HEK293 (cell line): ENCODE results near the gene EIF1.

Source experiments
- GLI4 ChIP-seq: fragments of 450-650 bp; formaldehyde crosslinking; IDR thresholded peaks from 2 replicates; pipeline ENCODE4 v1.5.1; 2016; ENCODE audit warnings: missing biosample characterization, missing genetic modification characterization
- GLIS1 ChIP-seq: fragments of 450-650 bp; formaldehyde crosslinking; IDR thresholded peaks from 2 replicates; pipeline ENCODE4 v1.5.1; 2016; ENCODE audit warnings: missing biosample characterization, missing genetic modification characterization
- IKZF3 ChIP-seq: fragments of 450-650 bp; IDR thresholded peaks from 2 replicates; pipeline ENCODE4 v1.5.0; 2018; ENCODE audit warnings: missing biosample characterization, mild to moderate bottlenecking, missing genetic modification characterization, moderate library complexity
- KLF16 ChIP-seq: fragments of 450-650 bp; formaldehyde crosslinking; IDR thresholded peaks from 2 replicates; pipeline ENCODE4 v1.5.1; 2017; ENCODE audit warnings: missing biosample characterization, missing genetic modification characterization
- PRDM10 ChIP-seq: fragments of 450-650 bp; formaldehyde crosslinking; IDR thresholded peaks from 2 replicates; pipeline ENCODE4 v1.5.1; 2016; ENCODE audit warnings: missing biosample characterization, missing genetic modification characterization
- SCRT1 ChIP-seq: fragments of 450-650 bp; formaldehyde crosslinking; IDR thresholded peaks from 2 replicates; pipeline ENCODE4 v1.5.1; 2016; ENCODE audit warnings: missing biosample characterization, missing genetic modification characterization, borderline replicate concordance
- SP7 ChIP-seq: fragments of 450-650 bp; formaldehyde crosslinking; IDR thresholded peaks from 2 replicates; pipeline ENCODE4 v1.5.1; 2016; ENCODE audit warnings: missing biosample characterization, missing genetic modification characterization
- ZBTB10 ChIP-seq: fragments of 450-650 bp; formaldehyde crosslinking; IDR thresholded peaks from 2 replicates; pipeline ENCODE4 v1.5.1; 2016; ENCODE audit warnings: missing biosample characterization, missing genetic modification characterization
- ZNF10 ChIP-seq: fragments of 450-650 bp; formaldehyde crosslinking; IDR thresholded peaks from 2 replicates; pipeline ENCODE4 v1.5.1; 2017; ENCODE audit warnings: missing biosample characterization, missing genetic modification characterization
- ZNF221 ChIP-seq: fragments of 450-650 bp; formaldehyde crosslinking; IDR thresholded peaks from 2 replicates; pipeline ENCODE4 v1.5.1; 2017; ENCODE audit warnings: missing biosample characterization, missing genetic modification characterization, borderline replicate concordance
- ZNF274 ChIP-seq, 2 experiments: fragments of 200-500 bp in 1 of 2; fragments of 450-650 bp in 1 of 2; sonication (Bioruptor generic) in 1 of 2; formaldehyde crosslinking in 1 of 2; IDR thresholded peaks; 2 replicates each; pipeline versions ENCODE4 v1.5.1 to v1.6.1; 2014 to 2016; ENCODE audit warnings: borderline replicate concordance in 1 of 2, inconsistent platforms in 1 of 2, low read length in 1 of 2, missing biosample characterization in 1 of 2, missing genetic modification characterization in 1 of 2
- ZNF366 ChIP-seq: fragments of 450-650 bp; formaldehyde crosslinking; conservative IDR thresholded peaks from 2 replicates; pipeline ENCODE4 v1.5.1; 2016; ENCODE audit warnings: missing biosample characterization, missing genetic modification characterization
- ZNF394 ChIP-seq: fragments of 450-650 bp; formaldehyde crosslinking; IDR thresholded peaks from 2 replicates; pipeline ENCODE4 v1.5.1; 2016; ENCODE audit warnings: missing biosample characterization, missing genetic modification characterization, mild to moderate bottlenecking, moderate library complexity, borderline replicate concordance
- ZNF398 ChIP-seq: fragments of 450-650 bp; formaldehyde crosslinking; IDR thresholded peaks from 2 replicates; pipeline ENCODE4 v1.5.1; 2017; ENCODE audit warnings: missing biosample characterization, missing genetic modification characterization
- ZNF423 ChIP-seq: fragments of 450-650 bp; formaldehyde crosslinking; IDR thresholded peaks from 2 replicates; pipeline ENCODE4 v1.5.1; 2016; ENCODE audit warnings: missing biosample characterization, missing genetic modification characterization
- ZNF501 ChIP-seq: fragments of 450-650 bp; formaldehyde crosslinking; IDR thresholded peaks from 2 replicates; pipeline ENCODE4 v1.5.1; 2016; ENCODE audit warnings: missing biosample characterization, missing genetic modification characterization
- ZNF692 ChIP-seq: fragments of 450-650 bp; formaldehyde crosslinking; IDR thresholded peaks from 2 replicates; pipeline ENCODE4 v1.5.1; 2016; ENCODE audit warnings: missing biosample characterization, missing genetic modification characterization
- ZNF76 ChIP-seq: fragments of 450-650 bp; formaldehyde crosslinking; IDR thresholded peaks from 2 replicates; pipeline ENCODE4; 2016; ENCODE audit warnings: low read depth, missing biosample characterization, missing genetic modification characterization, borderline replicate concordance
- ZNF843 ChIP-seq: fragments of 450-650 bp; formaldehyde crosslinking; IDR thresholded peaks from 2 replicates; pipeline ENCODE4 v1.5.1; 2016; ENCODE audit warnings: missing biosample characterization, missing genetic modification characterization
- TF ChIP-seq, protein P1 (sequence below): fragments of 450-650 bp; formaldehyde crosslinking; IDR thresholded peaks from 2 replicates; pipeline ENCODE4 v1.5.1; 2016; ENCODE audit warnings: missing biosample characterization, missing genetic modification characterization
- TF ChIP-seq, protein P2 (sequence below): sonication (generic); formaldehyde crosslinking; IDR thresholded peaks from 2 replicates; pipeline ENCODE4 v1.8.1; 2022; ENCODE audit warnings: mild to moderate bottlenecking, moderate library complexity, missing genetic modification reagents
- TF ChIP-seq, protein P3 (sequence below): fragments of 450-650 bp; formaldehyde crosslinking; IDR thresholded peaks from 2 replicates; pipeline ENCODE4 v1.5.1; 2016; ENCODE audit warnings: missing biosample characterization, missing genetic modification characterization

Gene EIF1

DNA sequence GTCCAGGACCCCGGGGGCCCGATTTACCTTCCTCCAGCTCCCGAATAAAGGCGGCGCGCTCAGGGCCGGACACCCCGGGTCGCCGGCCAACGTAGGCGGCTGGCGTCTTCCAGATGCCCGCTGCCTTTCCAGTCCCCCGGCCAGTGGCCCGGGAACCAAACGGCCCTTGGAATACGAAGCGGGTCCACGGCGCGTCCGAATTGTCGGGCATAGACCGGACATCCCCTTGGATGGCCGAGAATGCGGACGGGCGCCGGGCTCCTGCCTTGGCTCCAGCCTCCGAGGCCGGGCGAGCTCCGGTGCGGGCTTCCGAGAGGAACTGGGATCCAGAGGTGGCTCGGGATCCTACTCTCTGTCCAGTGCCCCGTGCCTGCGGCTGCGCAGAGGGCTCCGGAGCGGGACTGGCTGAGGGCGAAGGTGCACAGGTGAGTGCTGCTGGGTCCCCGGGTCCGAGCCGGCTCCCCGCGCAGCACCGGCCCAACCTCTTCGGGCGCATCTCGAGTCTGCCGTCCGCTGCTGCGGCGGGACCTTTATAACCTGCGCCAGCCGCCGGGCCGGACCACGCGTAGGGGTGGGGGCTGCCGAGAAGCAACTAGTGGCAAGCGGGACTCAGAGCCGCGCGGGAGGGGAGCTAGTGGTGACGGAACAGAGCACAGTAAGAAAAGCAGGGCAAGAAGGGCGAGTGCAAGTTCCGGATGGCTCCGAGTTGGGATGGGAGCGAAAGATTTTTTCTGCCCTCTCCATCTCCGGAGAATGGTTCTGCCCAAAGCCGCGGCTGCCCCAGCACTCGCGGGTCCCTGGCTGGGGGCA is 45.7 kb downstream of the EIF1 start, which contains the start of gene HAP1 (continued):
- TF ChIP-seq ZNF398: no peak
- peak; percentile 100 for TF ChIP-seq PRDM10 (tag by site-specific recombination)
- TF ChIP-seq ZBTB10: peak; percentile 25; the same call in 1 of the 2 replicates
- peak; percentile 51 for TF ChIP-seq ZNF843
- TF ChIP-seq ZNF366: no peak
- peak; percentile 47 for TF ChIP-seq ZNF394 (tag by site-specific recombination)
- peak; percentile 18; the same call in 1 of the 2 replicates for TF ChIP-seq IKZF3 (tag by site-specific recombination)
- TF ChIP-seq ZNF423: no peak
- TF ChIP-seq ZNF221 (tag by site-specific recombination): no peak
- TF ChIP-seq GLIS1 (tag by site-specific recombination): peak; percentile 55; the same call in 1 of the 2 replicates
- TF ChIP-seq SCRT1: peak; percentile 99
- peak; percentile 76 for TF ChIP-seq ZNF501 (tag by site-specific recombination)
- TF ChIP-seq ZNF274 (IDR thresholded peaks at IDR 0.05; ENCODE audit: low read length): no peak
- TF ChIP-seq ZNF274 (tag by site-specific recombination; IDR thresholded peaks at IDR 0.05; ENCODE audit: borderline replicate concordance): no peak
- peak; percentile 73; the same call in 1 of the 2 replicates for TF ChIP-seq ZNF76 (tag by site-specific recombination)
- peak; percentile 85 for TF ChIP-seq SP7
- TF ChIP-seq, protein P1, sequence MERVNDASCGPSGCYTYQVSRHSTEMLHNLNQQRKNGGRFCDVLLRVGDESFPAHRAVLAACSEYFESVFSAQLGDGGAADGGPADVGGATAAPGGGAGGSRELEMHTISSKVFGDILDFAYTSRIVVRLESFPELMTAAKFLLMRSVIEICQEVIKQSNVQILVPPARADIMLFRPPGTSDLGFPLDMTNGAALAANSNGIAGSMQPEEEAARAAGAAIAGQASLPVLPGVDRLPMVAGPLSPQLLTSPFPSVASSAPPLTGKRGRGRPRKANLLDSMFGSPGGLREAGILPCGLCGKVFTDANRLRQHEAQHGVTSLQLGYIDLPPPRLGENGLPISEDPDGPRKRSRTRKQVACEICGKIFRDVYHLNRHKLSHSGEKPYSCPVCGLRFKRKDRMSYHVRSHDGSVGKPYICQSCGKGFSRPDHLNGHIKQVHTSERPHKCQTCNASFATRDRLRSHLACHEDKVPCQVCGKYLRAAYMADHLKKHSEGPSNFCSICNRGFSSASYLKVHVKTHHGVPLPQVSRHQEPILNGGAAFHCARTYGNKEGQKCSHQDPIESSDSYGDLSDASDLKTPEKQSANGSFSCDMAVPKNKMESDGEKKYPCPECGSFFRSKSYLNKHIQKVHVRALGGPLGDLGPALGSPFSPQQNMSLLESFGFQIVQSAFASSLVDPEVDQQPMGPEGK (tag by site-specific recombination): peak; percentile 92
- TF ChIP-seq ZNF692 (tag by site-specific recombination): peak; percentile 45
- peak; percentile 74 for TF ChIP-seq KLF16 (tag by site-specific recombination)
- peak; percentile 61; the same call in 1 of the 2 replicates for TF ChIP-seq GLI4
- TF ChIP-seq, protein P2, sequence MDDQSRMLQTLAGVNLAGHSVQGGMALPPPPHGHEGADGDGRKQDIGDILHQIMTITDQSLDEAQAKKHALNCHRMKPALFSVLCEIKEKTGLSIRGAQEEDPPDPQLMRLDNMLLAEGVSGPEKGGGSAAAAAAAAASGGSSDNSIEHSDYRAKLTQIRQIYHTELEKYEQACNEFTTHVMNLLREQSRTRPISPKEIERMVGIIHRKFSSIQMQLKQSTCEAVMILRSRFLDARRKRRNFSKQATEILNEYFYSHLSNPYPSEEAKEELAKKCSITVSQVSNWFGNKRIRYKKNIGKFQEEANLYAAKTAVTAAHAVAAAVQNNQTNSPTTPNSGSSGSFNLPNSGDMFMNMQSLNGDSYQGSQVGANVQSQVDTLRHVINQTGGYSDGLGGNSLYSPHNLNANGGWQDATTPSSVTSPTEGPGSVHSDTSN: 0 out of 2 replicates have a peak, but pooled peaks have one; percentile 41
- 0 out of 2 replicates have a peak, but pooled peaks have one; percentile 51 for TF ChIP-seq ZNF10 (tag by site-specific recombination)
- TF ChIP-seq, protein P3, sequence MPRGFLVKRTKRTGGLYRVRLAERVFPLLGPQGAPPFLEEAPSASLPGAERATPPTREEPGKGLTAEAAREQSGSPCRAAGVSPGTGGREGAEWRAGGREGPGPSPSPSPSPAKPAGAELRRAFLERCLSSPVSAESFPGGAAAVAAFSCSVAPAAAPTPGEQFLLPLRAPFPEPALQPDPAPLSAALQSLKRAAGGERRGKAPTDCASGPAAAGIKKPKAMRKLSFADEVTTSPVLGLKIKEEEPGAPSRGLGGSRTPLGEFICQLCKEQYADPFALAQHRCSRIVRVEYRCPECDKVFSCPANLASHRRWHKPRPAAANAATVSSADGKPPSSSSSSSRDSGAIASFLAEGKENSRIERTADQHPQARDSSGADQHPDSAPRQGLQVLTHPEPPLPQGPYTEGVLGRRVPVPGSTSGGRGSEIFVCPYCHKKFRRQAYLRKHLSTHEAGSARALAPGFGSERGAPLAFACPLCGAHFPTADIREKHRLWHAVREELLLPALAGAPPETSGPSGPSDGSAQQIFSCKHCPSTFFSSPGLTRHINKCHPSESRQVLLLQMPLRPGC (tag by site-specific recombination): no peak
